ENCODE data around the gene SLC7A8.

DNA sequence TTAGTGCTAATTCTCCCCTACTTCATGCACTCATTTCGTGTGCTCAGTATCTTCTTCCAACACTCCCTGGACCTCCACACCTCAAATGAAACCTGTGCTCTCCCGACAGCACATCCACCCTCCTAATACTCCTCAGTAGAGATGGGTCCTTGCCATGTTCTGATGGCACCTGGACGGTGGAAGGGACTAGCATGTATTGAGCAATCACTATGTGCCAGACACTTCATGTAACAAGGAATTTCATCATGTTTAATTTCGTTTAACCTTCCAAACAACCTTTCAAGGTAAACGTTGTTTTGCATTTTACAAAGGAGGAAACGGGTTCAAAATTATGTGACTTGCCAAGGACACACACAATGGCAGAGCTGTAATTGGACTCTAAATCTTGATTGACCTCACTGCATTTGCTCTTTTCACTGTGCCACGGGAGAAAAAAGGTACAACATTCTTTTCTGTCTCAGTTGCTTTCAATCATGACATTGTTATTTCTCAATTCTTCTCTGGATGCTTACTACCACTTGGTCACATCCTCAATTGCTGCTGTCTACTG is 12.2 kb upstream of the SLC7A8 start:
- TF ChIP-seq, protein P1, sequence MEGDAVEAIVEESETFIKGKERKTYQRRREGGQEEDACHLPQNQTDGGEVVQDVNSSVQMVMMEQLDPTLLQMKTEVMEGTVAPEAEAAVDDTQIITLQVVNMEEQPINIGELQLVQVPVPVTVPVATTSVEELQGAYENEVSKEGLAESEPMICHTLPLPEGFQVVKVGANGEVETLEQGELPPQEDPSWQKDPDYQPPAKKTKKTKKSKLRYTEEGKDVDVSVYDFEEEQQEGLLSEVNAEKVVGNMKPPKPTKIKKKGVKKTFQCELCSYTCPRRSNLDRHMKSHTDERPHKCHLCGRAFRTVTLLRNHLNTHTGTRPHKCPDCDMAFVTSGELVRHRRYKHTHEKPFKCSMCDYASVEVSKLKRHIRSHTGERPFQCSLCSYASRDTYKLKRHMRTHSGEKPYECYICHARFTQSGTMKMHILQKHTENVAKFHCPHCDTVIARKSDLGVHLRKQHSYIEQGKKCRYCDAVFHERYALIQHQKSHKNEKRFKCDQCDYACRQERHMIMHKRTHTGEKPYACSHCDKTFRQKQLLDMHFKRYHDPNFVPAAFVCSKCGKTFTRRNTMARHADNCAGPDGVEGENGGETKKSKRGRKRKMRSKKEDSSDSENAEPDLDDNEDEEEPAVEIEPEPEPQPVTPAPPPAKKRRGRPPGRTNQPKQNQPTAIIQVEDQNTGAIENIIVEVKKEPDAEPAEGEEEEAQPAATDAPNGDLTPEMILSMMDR (IDR thresholded peaks at IDR 0.05) = no peak
- no peak for TF ChIP-seq POLR2A (IDR thresholded peaks at IDR 0.05)

All from adrenal gland (tissue), 5 donors.